Measurements from ENCODE around the gene SLC16A5.
A peak's percentile ranks its signal among the peaks of the same experiment; 100 is the strongest.
"Not testable (repeated sequence)": the region's sequence is repeated elsewhere in the genome, so short reads cannot be mapped to it uniquely, and the experiment has no call there.

Gene SLC16A5

DNA sequence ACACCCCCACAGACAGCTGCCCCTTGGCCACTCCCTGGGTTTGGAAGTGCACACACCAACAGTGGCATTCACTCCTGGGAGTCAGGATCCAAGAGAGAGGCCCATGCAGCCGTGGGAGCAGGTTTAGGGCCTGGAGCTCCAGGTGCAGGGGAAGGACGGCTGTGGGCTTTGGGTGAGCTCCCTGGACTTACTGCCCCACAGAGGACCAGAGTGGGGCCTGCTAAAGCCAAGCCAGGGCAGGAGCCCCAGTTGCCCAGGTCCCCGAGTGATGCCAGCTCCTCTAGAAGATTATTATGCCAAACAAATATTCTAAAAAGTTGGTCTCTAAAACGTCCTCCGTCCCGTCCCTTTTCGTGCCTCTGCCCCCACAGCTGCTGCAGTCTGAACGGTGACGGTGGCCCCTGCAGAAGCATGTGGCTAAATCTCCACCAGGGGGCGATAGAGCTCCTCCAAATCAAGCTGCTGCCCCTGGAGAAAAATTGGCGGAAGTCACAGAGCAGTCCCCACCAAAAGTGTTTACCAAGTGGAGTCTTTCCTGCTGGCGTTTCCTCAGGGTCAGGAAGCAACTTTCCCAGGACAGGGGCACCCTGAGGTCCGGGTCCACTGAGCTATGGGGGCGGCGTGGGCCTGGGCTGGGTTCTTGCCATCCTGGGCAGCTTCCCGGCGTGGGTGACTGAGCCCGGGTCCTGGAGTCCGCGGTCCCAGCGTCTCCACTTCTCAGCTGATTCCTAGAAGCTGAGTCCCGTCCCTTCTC lies 26.2 kb downstream of the SLC16A5 start:
- peak; percentile 83 for DNase-seq

DNA sequence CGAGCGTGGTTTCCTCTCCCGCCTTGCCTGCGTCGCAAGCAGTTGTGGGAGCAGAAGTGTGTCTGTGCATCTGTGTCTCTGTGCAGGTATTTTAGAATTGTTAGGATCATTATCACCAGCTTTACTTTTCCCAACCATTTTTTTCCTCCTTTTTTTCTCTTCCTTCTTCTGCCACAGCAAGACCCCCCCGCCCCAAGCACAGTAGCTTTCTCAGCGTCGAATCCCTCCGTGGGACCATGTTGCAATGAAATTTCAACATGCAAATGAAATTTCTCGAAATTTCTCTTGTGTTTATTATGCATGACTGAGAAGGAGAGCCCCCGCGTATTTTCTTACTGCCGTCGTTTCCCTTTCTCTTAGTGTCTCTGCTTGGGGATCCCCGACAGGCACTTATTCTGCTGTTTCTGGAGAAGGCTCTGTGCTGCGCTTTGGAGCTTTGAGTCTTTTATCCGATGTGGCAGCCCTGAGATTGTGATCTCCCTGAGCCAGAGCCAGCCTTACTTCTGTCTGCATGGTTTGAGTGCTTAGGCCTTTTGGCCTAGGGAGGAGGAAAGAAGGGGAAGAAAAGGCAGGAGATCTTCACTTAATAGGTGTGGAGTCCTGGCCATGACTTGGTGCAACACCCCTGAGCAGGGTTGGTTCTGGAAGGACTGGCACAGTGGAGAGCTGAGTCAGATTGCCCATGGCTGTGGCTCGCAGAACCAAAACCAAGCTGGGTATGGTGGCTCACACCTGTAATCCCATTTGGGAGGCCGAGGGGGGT lies 27.0 kb downstream of the SLC16A5 start:
- no peak for DNase-seq

DNA sequence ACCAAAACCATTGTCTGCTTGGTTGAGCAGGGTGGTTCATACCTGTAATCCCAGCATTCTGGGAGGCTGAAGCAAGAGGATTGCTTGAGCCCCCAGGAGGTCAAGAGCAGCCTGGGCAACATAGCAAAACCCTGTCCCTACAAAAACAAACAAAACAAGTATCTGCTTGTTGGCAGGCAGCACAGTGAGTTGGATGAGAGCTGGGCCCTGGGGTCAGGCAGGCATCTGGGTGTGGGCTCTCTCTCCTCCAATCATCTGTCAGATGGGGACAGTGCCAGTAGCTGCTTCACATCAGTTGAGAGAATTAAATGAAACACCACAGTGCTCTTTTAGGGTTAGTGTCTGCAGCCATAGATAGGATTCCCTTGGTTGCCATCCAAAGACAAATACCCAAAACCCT lies 27.8 kb downstream of the SLC16A5 start:
- no peak for DNase-seq

DNA sequence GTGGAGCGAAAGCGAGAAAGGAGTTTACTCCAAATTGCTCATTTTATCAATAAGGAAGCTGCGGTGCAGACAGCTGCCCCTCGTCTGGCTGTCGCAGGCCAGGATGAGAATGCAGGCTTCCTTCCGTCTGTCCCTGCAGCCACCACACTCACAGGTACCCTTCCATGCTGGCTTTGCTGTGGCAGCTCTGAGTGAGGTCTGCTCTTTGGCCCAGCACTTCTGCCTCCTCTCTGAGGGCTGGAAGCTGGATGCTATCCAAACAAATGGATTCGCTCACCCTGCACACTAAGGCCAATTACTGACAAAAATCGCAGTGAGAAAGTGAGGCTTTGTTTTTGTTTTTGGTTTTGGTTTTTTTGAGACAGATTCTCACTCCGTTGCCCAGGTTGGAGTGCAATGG lies 29.0 kb downstream of the SLC16A5 start:
- no peak for DNase-seq

DNA sequence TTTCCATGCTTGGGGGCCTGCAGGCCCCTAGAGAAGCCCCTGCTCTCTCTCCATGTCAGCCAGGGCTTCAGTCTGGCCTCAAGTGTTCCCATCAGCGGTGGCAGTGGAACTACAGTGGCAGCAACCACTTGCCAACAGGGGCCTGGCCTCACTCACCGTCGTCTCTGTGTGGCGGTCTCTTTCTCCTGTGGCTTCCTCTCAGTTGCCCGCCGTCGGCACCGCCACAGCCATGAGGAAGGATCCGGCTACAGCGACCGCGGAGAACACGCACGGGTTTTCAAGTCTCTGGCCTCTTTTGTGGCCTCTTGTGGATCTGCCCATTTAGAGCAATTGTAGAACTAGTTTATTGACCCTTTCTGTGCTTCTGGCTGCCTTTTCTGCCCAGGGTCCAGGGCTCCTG lies 30.6 kb downstream of the SLC16A5 start:
- DNase-seq: no peak

DNA sequence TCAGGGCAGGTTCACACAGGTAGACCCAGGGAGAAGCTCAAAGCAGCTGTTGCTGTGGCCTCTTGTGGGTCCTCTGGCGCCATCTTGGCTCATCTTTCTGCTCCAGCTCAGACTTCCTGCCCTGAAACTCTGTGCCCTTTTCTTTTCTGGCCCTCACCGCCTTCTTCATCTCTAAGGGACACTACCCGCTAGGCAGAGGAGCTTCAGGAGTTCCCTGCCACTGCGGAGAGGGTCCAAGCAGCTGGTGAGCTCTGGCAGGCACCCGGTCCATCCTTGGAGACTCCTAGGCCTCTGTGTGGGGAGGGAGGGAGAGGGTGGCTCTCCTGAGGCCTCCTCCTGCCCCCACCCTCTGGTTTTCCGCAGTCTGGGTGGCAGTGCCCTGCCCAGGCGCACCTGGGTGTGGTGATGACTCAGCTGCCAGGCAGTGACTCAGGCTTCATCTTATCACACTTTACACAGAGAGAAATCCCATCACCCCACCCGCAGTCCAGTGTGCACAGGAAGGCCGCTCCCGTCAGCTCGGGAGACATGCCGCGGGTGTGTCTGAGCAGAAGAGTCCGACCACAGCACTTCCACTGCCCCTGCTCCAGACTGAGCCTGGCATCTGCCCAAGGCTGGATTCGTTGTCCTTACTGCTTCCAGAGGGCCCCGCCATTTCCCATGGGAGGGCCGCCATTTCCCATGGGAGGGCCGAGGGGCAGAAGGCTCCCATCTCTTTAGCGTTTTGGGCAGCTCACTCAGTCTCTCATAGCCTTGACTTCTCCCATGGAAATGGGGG lies 36.5 kb downstream of the SLC16A5 start:
- peak; percentile 67 for DNase-seq

DNA sequence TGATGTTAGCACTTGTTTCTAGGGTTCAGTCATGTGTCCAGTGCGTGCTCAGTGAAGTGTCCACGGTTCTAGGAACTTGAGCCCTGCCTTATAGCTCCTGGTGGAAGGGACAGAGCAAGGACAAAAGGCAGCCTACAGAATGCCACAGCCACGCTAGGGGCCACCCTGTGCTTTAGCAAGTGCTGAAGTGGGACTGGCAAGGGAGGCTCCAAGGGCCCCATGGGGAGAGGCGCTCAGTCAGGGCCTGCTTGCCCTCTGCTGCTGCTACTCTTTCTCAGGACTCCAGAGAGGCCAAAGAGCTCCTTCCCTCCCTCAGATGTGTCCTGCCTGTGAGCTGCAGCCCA lies 37.0 kb downstream of the SLC16A5 start:
- no peak for DNase-seq

DNA sequence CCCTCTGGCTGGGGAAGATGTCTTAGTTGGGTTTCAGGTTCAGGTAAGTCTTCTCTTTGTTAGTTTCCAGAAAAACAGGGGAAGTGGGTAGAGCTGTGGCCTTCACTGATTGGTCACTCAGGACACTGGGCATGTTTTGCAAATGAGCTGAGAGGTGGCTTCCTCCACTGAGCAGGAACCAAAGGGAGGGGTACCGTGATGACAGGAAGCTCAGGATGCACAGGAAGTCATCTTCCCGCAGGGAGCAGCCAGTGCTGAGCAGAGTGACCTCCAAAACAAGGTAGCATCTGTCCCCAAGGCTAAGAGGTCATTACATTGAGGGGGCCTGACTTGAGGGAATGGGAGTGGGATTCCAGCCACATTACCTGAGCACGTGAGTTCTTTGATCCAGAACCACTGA lies 38.2 kb downstream of the SLC16A5 start:
- DNase-seq: no peak

DNA sequence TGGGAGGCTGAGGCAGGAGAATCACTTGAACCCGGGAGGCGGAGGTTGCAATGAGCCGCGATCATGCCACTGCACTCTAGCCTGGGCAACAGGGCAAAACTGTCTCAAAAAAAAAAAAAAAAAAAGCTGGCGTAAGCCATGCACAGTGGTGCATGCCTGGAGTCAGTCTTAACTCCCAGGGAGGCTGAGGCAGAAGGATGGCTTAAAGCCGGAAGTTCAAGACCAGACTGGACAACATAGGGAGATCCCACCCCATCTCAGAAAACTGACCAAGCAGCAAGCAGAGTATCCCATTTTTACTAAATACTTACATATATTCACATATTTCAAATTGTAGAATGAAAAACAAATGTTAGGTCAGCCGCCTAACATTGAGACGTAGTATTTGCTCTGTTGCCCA lies 39.2 kb downstream of the SLC16A5 start:
- no peak for DNase-seq

DNA sequence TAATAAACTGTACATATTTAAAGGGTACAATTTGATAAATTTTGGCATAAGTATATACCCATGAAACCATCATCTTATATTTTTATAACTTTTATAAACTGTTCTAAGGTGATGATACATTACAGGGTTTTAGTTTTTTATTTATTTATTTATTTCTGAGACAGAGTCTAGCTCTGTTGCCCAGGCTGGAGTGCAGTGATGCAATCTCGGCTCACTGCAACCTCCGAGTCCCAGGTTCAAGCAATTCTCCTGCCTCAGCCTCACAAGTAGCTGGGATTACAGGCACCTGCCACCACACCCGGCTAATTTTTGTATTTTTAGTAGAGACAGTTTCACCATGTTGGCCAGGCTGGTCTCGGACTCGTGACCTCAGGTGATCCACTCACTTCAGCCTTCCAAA lies 40.2 kb downstream of the SLC16A5 start:
- not testable (repeated sequence) for DNase-seq

DNA sequence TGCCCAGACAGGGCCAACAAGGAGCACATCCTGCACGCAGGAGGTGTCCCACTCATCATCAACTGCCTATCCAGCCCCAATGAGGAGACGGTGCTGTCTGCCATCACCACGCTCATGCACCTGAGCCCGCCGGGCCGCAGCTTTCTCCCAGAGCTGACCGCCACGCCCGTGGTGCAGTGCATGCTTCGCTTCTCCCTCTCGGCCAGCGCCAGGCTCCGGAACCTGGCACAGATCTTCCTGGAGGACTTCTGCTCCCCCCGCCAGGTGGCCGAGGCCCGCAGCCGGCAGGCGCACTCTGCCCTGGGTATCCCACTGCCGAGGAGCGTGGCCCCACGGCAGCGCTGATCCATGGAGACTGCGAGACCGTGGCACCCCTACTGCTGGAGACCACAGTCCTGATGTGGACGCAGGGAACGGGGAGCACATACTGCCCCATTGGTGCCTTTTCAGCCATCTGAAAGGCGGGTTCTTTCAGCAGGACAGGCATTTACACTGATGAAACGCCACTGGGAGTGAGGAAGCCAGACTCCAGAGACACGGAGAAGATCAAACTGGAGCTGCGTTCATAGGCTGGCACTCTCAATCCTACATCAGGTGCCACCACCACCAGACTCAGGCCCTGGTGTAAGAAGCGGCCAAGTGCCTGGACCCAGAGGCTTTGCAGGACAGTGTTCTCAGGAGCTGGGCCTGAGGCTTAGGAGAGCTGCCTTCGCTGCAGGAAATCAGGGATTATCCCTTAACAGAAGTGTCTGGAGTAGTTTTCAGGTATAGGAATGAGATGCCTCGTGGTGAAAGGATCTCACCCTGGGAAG lies 41.1 kb downstream of the SLC16A5 start:
- no peak for DNase-seq

DNA sequence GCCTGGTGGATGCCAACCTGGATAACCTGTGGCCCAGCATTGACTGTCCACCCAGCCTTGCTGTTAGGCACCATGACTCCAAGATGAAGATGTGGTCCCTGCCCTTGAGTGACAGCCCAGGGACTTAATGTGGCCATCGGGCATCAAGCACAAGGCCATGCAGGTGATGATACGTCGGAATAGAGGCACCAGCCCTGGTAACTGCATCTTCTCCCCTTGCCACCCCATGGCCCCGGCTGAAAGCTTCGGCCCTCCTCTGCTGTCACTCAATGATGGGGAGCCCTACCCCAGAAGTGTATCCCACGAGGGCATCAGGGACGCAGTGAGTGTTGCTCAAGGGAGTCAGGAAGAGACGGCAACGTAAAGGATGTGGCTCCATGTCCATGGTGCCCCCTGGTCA lies 41.8 kb downstream of the SLC16A5 start:
- DNase-seq: no peak

DNA sequence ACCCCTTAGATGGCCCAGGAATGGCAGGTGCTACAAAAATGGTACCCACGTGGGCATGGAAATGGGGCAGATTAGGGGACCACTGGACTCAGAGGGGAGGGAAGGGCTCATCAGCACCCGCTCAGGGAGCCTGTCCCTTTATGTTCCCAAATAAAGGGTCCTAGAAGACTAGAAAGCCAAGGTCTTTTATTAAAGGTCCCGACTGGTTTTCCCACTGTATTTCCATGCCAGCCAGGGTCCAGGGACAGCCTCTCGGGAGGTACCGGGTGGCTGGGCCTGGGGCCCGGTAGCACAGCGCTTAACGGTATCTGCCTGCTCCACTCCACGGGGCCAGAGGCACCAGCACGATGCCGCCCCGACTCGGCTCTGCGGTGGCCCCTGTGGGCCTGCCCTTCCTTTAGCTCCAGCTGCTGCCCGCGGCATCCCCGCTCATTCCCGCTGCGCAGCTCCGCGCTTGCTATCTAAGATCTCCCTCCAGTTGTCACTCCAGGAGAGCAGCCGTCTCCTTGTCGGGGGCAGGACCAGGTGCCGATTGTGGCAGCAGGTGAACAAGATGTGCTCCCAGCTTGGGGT lies 42.4 kb downstream of the SLC16A5 start:
- no peak for DNase-seq

DNA sequence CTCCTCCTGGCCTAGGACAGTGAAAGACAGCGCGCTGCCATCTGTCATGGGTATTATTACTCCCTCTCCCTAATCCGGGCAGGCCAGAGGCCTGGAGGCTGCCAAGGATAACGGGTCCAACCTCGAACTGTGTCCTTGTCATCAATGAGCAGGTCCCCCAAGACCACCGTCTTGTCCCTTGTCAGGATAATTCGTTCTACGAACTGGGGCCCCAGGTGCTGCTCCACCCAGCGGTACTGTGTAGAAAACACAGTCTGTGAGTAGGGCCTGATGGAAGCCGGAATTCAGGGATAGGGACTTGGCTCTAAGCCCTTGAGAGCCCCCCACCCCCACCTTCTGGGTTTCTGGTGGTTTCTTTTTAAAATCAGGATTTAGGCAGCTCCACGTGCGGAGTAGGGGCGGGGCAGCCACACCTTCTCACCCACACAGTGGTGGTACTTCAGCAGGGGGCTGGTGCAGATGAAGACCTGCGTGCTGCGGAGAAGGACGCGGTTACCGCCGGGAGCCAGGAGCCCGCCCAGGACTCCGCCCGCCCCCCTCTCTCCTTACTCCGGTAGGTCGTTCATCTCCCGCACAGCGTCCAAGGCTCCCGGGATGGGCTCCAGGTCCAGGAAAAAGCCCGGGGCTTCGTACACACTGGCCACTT lies 43.0 kb downstream of the SLC16A5 start:
- peak; percentile 57 for DNase-seq

DNA sequence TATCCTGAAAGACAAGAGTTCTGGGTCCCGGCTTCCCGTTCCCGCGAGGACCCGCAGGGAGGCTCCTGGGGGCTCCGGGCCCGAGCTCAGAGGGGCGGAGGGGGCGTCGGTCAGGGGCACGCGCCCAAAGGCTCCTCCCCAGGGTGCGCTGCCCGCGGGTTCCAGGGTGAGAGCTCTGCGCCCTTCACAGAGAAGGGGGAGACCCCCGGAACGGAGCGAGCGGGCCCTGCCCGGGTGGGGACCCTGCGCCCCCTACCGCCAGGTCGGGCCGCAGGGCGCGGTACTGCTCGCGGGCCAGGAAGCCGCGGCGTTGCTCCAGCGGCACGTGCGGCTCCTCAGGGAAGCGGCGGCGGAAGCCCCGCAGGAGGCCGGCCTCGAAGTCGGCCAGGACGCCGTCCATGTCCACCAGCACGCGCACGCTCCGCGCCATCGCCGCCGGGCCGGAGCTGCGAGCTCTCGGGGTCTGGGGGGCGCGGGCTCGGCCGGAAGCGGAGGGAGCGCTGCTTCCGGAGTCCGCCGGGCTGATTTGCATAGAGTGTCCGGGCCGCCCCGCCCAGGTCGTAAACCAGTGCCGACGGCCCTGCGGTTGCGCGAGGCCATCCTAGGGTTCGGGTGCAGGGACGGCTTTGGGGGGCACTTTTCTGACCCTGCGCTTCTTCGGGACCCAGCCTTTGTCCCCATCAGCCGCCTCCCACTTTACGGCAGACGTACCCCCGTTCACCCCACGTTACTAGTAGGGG lies 43.7 kb downstream of the SLC16A5 start, which contains the start of gene NT5C:
NT5C (minus strand) TSS at position 465 of the 740 bp plus-strand sequence; CDS start at position 430, 35 bp downstream.
- DNase-seq: peak; percentile 71

DNA sequence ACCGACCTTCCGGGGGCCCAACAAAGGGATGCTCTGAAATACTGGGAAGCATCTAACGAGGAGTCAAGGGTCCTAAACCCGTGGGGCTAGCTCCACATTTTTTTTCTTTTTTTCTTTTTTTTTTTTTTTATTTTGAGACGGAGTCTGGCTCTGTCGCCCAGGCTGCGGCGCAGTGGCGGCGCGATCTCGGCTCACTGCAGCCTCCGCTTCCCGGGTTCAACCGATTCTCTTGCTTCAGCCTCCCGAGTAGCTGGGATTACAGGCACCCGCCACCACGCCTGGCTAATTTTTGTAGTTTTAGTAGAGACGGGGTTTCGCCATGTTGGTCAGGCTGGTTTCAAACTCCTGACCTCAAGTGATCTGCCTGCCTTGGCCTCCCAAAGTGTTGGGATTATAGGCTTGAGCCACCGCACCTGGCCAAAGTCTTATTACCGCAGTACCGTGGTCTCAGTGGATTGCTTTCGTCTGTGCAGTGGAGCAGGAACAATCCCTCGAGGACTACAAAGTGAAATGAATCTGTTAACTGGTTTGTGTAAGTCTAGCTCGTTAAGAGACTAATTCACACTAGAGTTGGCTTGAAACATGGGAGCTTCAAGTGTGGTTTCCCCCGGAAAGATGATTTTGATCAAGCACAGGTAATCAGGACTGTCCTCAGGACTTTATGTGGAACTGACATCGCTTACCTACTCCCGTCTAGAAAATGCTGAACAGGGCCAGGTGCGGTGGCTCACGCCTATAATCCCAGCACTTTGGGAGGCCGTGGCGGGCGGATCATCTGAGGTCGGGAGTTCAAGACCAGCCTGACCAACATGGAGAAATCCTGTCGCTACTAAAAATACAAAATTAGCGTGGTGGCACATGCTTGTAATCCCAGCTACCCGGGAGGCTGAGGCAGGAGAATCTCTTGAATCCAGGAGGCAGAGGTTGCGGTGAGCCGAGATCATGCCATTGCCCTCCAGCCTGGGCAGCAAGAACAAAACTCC lies 44.6 kb downstream of the SLC16A5 start:
- DNase-seq: not testable (repeated sequence)

DNA sequence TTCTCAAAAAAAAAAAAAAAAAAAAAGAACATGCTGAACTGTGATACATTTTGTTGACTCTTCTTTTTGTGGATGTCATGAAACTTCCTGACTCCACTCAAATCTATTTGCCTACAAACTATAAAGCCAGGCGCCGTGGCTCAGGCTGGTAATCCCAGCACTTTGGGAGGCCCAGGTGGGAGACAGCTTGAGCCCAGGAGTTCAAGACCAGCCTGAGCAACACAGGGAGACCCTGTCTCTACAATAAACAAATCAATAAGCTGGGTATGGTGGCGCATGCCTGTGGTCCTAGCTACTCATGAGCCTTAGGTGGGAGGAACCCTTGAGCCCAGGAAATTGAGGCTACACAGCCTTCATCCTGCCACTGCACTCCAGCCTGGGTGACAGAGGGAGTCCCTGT lies 45.2 kb downstream of the SLC16A5 start:
- DNase-seq: no peak

DNA sequence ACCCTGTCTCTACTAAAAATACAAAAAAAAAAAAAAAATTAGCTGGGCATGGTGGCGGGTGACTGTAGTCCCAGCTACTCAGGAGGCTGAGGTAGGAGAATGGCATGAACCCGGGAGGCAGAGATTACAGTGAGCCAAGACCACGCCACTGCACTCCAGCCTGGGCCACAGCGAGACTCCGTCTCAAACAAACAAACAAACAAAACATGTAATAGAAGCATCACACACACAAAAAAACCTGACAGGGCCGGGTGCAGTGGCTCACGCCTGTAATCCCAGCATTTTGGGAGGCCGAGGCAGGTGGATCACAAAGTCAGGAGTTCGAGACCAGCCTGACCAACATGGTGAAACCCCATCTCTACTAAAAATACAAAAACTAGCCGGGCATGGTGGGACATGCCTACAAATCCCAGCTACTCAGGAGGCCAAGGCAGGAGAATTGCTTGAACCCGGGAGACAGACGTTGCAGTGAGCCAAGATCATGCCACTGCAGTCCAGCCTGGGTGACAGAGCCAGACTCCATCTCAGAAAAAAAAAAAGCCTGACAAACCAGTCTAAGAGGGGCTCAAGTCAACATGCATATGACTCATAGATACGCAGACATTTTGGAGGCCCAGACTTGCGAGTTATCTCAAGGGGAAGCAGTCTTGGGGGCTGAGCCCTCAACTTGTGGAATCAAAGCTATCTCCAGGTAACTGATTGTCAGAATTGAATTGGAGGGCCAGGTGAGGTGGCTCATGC lies 46.0 kb downstream of the SLC16A5 start:
- DNase-seq: not testable (repeated sequence)

DNA sequence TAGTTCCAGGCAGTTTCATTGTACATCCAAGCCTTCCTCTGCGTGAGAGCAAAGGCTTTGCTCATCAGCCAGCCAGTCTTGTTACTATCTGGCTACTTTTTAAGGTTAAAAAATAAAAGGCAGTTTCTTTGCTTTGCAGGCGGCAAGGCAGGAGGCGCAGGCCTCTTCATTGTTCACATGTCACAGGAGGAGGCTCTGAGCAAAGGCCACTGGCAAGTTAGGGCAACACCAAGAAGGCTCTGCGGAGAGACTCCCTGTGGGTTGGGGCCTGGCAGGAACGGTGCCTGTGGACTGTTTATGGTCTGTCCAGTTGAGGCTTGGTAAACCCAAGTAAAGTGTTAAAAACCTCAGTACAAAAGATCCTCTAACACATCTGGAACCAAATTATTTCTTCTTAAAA lies 47.7 kb downstream of the SLC16A5 start:
- no peak for DNase-seq
